ENCODE results near the gene AP5Z1.

GRCh38 chr7:4809091-4809591 lies 33.7 kb downstream of the AP5Z1 start:
- TF ChIP-seq CTCF (IDR thresholded peaks at IDR 0.05) (no peak), POLR2A (IDR thresholded peaks at IDR 0.05) (no peak)

Measured in body of pancreas (tissue), 4 donors.